Neural cell (in vitro differentiated cells): ENCODE results near the gene ARHGEF16. TPM values are rescaled to one million over a fixed set of nuclear protein-coding genes. Genes with fewer than 3 reads are reported as not detected.
A peak's percentile ranks its signal among the peaks of the same experiment; 100 is the strongest.

Experiments used
- H2AFZ ChIP-seq: fragments of 200-600, 300-800 bp; sonication (generic), shearing (Covaris generic); 2 replicates; pipeline ENCODE4 v1.6.0; 2014; ENCODE audit warnings: low read depth, mild to moderate bottlenecking, antibody characterized with exemption, low read length, moderate library complexity
- H3F3A ChIP-seq: fragments of 200-600 bp; shearing (Covaris generic); 2 replicates; pipeline ENCODE4 v1.6.1; 2016; ENCODE audit warnings: mild to moderate bottlenecking, moderate library complexity, mixed read lengths, antibody characterized with exemption, low read length; ENCODE audit not compliant: insufficient read depth, poor library complexity, severe bottlenecking
- H3K27ac ChIP-seq: fragments of 200-600, 300-800 bp; sonication (generic), shearing (Covaris generic); 2 replicates; pipeline ENCODE4 v1.5.1; 2014; ENCODE audit warnings: mild to moderate bottlenecking, low read length, moderate library complexity
- H3K27me3 ChIP-seq: fragments of 300-800, 200-600 bp; sonication (generic), shearing (Covaris generic); 2 replicates; pipeline ENCODE4 v1.6.0; 2014; ENCODE audit warnings: mild to moderate bottlenecking, low read depth, low read length, moderate library complexity; ENCODE audit not compliant: insufficient read depth
- H3K36me3 ChIP-seq: fragments of 300-800, 200-600 bp; sonication (generic), shearing (Covaris generic); 2 replicates; pipeline ENCODE4 v1.5.1; 2014; ENCODE audit warnings: mild to moderate bottlenecking, antibody characterized with exemption, low read length, moderate library complexity; ENCODE audit not compliant: insufficient read depth
- H3K4me2 ChIP-seq: fragments of 300-800, 200-600 bp; sonication (generic), shearing (Covaris generic); 2 replicates; pipeline ENCODE4 v1.6.0; 2014; ENCODE audit warnings: mild to moderate bottlenecking, low read length
- H3K4me3 ChIP-seq: fragments of 300-800, 200-600 bp; sonication (generic), shearing (Covaris generic); 2 replicates; pipeline ENCODE4 v1.5.1; 2014; ENCODE audit warnings: mild to moderate bottlenecking, low read length, moderate library complexity
- H3K79me2 ChIP-seq: fragments of 200-600 bp; shearing (Covaris generic); replicated peaks from 2 replicates; pipeline ENCODE4 v1.6.0; 2014; ENCODE audit warnings: mild to moderate bottlenecking, low read length, moderate library complexity; ENCODE audit not compliant: insufficient read depth
- H3K9ac ChIP-seq: fragments of 300-800, 200-600 bp; sonication (generic), shearing (Covaris generic); 2 replicates; pipeline ENCODE4 v1.6.1; 2016; ENCODE audit warnings: mild to moderate bottlenecking, low read length, mixed read lengths
- H3K9me2 ChIP-seq: fragments of 200-600 bp; shearing (Covaris generic); 2 replicates; pipeline ENCODE4 v1.6.1; 2016; ENCODE audit warnings: mild to moderate bottlenecking, low read length, mixed read lengths; ENCODE audit not compliant: insufficient read depth
- H3K9me3 ChIP-seq: fragments of 200-600, 300-800 bp; sonication (generic), shearing (Covaris generic); 2 replicates; pipeline ENCODE4 v1.6.1; 2016; ENCODE audit warnings: mild to moderate bottlenecking, mixed run types, low read length, moderate library complexity, mixed read lengths
- H4K20me1 ChIP-seq: fragments of 200-600 bp; shearing (Covaris generic); 2 replicates; pipeline ENCODE4 v1.6.1; 2016; ENCODE audit warnings: mild to moderate bottlenecking, mixed run types; ENCODE audit not compliant: insufficient read depth
- EP300 ChIP-seq: fragments of 450-650 bp; conservative IDR thresholded peaks from 2 replicates; pipeline ENCODE4 v1.6.1; 2014; ENCODE audit warnings: antibody characterized with exemption, mild to moderate bottlenecking, moderate library complexity; ENCODE audit not compliant: poor library complexity, severe bottlenecking
- EZH2 ChIP-seq: fragments of 200-600, 300-800 bp; shearing (Covaris generic), sonication (generic); IDR thresholded peaks from 2 replicates; pipeline ENCODE4 v1.6.1; 2014; ENCODE audit warnings: antibody characterized with exemption, low read length, borderline replicate concordance, mild to moderate bottlenecking; ENCODE audit not compliant: insufficient read depth, poor library complexity, severe bottlenecking
- MXI1 ChIP-seq: fragments of 450-650 bp; conservative IDR thresholded peaks from 2 replicates; pipeline ENCODE4 v1.6.1; 2014; ENCODE audit warnings: antibody characterized with exemption, mild to moderate bottlenecking; ENCODE audit not compliant: poor library complexity, severe bottlenecking
- POLR2AphosphoS5 ChIP-seq: IDR thresholded peaks from 2 replicates; pipeline ENCODE4 v1.6.1; 2012
- RAD21 ChIP-seq: fragments of 450-650 bp; conservative IDR thresholded peaks from 2 replicates; pipeline ENCODE4 v1.6.1; 2014; ENCODE audit warnings: antibody characterized with exemption, mild to moderate bottlenecking, moderate library complexity
- SMC3 ChIP-seq: fragments of 450-650 bp; conservative IDR thresholded peaks from 2 replicates; pipeline ENCODE4 v1.6.1; 2014; ENCODE audit warnings: antibody characterized with exemption, mild to moderate bottlenecking, moderate library complexity; ENCODE audit not compliant: poor library complexity
- TAF1 ChIP-seq: IDR thresholded peaks from 2 replicates; pipeline ENCODE4 v1.6.1; 2012; ENCODE audit warnings: low read depth
- polyA plus RNA-seq: library from polyadenylated mRNA; depleted of rRNA; stranded (reverse); fragments of >200 nt; gene quantifications from 2 replicates; pipeline ENCODE4 v1.2.3, GENCODE V29; 2014
- TF ChIP-seq, protein P1 (sequence below): fragments of 450-650 bp; IDR thresholded peaks from 2 replicates; pipeline ENCODE4 v1.5.1; 2014; ENCODE audit warnings: antibody characterized with exemption, mild to moderate bottlenecking, moderate library complexity; ENCODE audit not compliant: poor library complexity, severe bottlenecking
- TF ChIP-seq, protein P2 (sequence below): IDR thresholded peaks from 2 replicates; pipeline ENCODE4 v1.6.1; 2012; ENCODE audit warnings: borderline replicate concordance

The ARHGEF16 gene
- polyA plus RNA-seq, 1 donor from 2014 or later: 0.64 TPM

DNA sequence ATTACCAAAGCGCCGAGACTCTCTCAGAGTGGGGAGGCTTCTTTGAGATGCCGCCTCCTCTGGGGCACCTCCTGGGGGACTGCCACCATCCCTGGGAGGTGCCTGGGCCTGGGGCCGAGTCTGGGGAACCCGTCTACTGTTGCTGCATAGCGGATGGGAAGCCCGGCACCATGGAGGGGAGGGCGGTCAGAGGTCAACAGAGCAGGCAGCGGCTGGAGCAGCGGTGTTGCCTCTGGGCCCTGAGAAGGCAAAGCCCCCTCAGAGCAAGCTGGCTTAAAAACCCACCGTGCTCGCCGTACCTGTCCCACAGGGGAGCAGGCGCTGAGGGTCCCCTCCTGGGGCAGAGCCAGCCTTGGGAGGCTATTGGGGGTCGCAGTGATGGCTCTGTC is 62.0 kb downstream of the ARHGEF16 start:
- Histone ChIP-seq H3K9ac (no peak overlapping the region), H3K36me3 (no peaks in the 10 kb centered on the region), H3K9me3 (no peaks in the 10 kb centered on the region), H3K4me2 (no peak overlapping the region), H3K9me2 (no peaks in the 10 kb centered on the region), H3K4me3 (no peak overlapping the region), H3K27ac (no peak overlapping the region), H4K20me1 (no peaks in the 10 kb centered on the region), H3K27me3 (no peaks in the 10 kb centered on the region), H2AFZ (no peak overlapping the region), H3K79me2 (no peaks in the 10 kb centered on the region), H3F3A (no peaks in the 10 kb centered on the region)
- TF ChIP-seq EP300: no peak
- TF ChIP-seq, protein P1, sequence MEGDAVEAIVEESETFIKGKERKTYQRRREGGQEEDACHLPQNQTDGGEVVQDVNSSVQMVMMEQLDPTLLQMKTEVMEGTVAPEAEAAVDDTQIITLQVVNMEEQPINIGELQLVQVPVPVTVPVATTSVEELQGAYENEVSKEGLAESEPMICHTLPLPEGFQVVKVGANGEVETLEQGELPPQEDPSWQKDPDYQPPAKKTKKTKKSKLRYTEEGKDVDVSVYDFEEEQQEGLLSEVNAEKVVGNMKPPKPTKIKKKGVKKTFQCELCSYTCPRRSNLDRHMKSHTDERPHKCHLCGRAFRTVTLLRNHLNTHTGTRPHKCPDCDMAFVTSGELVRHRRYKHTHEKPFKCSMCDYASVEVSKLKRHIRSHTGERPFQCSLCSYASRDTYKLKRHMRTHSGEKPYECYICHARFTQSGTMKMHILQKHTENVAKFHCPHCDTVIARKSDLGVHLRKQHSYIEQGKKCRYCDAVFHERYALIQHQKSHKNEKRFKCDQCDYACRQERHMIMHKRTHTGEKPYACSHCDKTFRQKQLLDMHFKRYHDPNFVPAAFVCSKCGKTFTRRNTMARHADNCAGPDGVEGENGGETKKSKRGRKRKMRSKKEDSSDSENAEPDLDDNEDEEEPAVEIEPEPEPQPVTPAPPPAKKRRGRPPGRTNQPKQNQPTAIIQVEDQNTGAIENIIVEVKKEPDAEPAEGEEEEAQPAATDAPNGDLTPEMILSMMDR: no peak
- no peak for TF ChIP-seq EZH2
- TF ChIP-seq RAD21: no peak
- TF ChIP-seq, protein P2, sequence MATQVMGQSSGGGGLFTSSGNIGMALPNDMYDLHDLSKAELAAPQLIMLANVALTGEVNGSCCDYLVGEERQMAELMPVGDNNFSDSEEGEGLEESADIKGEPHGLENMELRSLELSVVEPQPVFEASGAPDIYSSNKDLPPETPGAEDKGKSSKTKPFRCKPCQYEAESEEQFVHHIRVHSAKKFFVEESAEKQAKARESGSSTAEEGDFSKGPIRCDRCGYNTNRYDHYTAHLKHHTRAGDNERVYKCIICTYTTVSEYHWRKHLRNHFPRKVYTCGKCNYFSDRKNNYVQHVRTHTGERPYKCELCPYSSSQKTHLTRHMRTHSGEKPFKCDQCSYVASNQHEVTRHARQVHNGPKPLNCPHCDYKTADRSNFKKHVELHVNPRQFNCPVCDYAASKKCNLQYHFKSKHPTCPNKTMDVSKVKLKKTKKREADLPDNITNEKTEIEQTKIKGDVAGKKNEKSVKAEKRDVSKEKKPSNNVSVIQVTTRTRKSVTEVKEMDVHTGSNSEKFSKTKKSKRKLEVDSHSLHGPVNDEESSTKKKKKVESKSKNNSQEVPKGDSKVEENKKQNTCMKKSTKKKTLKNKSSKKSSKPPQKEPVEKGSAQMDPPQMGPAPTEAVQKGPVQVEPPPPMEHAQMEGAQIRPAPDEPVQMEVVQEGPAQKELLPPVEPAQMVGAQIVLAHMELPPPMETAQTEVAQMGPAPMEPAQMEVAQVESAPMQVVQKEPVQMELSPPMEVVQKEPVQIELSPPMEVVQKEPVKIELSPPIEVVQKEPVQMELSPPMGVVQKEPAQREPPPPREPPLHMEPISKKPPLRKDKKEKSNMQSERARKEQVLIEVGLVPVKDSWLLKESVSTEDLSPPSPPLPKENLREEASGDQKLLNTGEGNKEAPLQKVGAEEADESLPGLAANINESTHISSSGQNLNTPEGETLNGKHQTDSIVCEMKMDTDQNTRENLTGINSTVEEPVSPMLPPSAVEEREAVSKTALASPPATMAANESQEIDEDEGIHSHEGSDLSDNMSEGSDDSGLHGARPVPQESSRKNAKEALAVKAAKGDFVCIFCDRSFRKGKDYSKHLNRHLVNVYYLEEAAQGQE: no peak
- TF ChIP-seq SMC3: no peak
- no peak for TF ChIP-seq POLR2AphosphoS5
- no peak for TF ChIP-seq MXI1
- TF ChIP-seq TAF1: no peak

DNA sequence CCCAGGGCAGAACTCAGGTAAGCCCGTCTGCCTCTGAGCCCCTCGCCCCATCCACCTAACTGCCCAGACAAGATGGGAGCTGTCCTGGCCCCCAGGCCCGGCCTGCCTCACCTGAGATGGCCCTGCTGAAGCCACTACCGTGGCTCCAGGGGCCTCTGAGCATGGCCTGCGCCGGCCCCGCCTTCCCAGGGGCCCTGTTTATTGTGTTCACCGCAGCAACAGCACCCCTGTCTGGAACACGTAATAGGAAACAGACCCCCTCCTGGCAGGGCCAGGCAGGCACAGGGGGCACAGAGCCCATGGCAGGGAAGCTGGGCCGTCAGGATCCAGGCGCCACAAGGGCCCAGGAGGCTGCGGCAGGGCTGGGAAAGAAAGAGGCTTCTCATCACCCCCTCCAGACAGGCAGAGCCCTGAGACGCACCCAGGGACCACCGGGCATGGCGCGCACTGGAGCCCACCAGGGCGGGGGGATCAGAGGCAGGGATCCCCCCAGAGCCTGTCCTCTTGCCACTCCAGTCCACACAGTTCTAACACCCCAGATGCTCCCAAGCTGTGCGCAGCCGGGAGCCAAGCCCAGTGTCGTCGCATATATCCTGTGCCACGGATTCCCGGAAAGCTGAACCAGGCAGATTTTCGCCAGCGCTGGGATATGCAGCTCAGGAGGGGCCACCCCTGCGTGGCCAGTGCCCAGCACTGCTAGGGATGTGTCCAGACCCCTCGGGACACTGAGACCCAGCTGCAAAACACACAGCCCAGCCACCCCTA is 62.6 kb downstream of the ARHGEF16 start:
- H3K27me3 ChIP-seq: no peaks in the 10 kb centered on the region
- H3K36me3 ChIP-seq: no peaks in the 10 kb centered on the region
- H3K27ac ChIP-seq: no peak overlapping the region
- no peak for TF ChIP-seq POLR2AphosphoS5
- no peaks in the 10 kb centered on the region for H3K9me2 ChIP-seq
- no peak overlapping the region for H3K4me2 ChIP-seq
- no peak overlapping the region for H3K4me3 ChIP-seq
- H3K79me2 ChIP-seq: no peaks in the 10 kb centered on the region
- no peak overlapping the region for H3K9ac ChIP-seq
- H3K9me3 ChIP-seq: no peaks in the 10 kb centered on the region
- no peaks in the 10 kb centered on the region for H3F3A ChIP-seq
- H4K20me1 ChIP-seq: no peaks in the 10 kb centered on the region
- H2AFZ ChIP-seq: no peak overlapping the region

DNA sequence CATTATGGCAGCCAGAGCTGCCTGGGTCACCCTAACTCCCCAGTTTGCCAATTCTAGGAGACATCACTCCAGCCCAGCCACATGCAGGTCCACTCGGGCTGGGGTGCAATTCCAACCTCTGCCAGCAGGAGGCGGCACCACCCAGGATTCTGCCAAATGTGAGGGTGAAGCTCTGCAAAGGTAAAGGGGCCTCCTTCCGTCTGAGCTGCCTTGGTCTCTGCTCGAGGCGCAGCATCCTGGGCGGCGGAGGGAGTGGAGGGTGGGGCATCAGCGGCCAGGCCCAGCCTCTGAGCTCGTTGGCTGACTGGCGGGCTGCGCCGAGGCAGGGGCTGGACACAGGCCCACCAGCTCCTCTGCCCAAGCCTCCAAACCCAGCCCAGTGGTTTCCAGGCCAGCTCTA is 63.8 kb downstream of the ARHGEF16 start:
- no peaks in the 10 kb centered on the region for H4K20me1 ChIP-seq
- H3K9ac ChIP-seq: no peak overlapping the region
- no peaks in the 10 kb centered on the region for H3K27me3 ChIP-seq
- no peaks in the 10 kb centered on the region for H3K9me2 ChIP-seq
- no peak overlapping the region for H3K27ac ChIP-seq
- H3F3A ChIP-seq: no peaks in the 10 kb centered on the region
- TF ChIP-seq, protein P2: no peak
- TF ChIP-seq EP300 (no peak), MXI1 (no peak), SMC3 (no peak), POLR2AphosphoS5 (no peak), RAD21 (no peak), TAF1 (no peak)
- TF ChIP-seq, protein P1: peak; percentile 45
- H3K79me2 ChIP-seq: no peaks in the 10 kb centered on the region
- H2AFZ ChIP-seq: no peak overlapping the region
- no peak overlapping the region for H3K4me3 ChIP-seq
- H3K9me3 ChIP-seq: no peaks in the 10 kb centered on the region
- no peak overlapping the region for H3K4me2 ChIP-seq
- no peaks in the 10 kb centered on the region for H3K36me3 ChIP-seq
